B cell (primary cell): ENCODE results near the gene TLX1. TPM values are rescaled to one million over a fixed set of nuclear protein-coding genes. Genes with fewer than 3 reads are reported as not detected.

Experiments used
- ATAC-seq: fragments of 200-7000 bp; cut with Tn5 transposase; one replicate; pipeline ENCODE4 v1.10.0; 2021; ENCODE audit warnings: low read depth, mild to moderate bottlenecking, moderate number of reproducible peaks, moderate library complexity
- CTCF ChIA-PET: fragments of 350-600 bp; sonication (Branson Sonifier 250); formaldehyde crosslinking; loops from one replicate; lab custom pipeline; 2021; ENCODE audit warnings: antibody characterized with exemption, inconsistent platforms; lab: Charles Lee
- POLR2A ChIA-PET: fragments of 350-600 bp; sonication (Branson Sonifier 250); formaldehyde crosslinking; loops from one replicate; lab custom pipeline; 2021; ENCODE audit warnings: antibody characterized with exemption; lab: Charles Lee
- DNase-seq: peaks from one replicate; pipeline ENCODE4 v3.0.0; 2013
- H2AFZ ChIP-seq: 2 replicates; pipeline ENCODE4 v1.6.1; 2012; ENCODE audit warnings: mild to moderate bottlenecking, low read depth, low read length; ENCODE audit not compliant: insufficient read depth, poor library complexity, severe bottlenecking
- H3K27ac ChIP-seq, 2 donors: 1 replicate in 1 of 2; 2 replicates in 1 of 2; pipeline ENCODE4 v1.5.1; 2012 to 2013; ENCODE audit warnings: low read length in 2 of 2, mild to moderate bottlenecking in 2 of 2, moderate library complexity in 1 of 2
- H3K27me3 ChIP-seq, 4 experiments: fragments of 200-600 bp in 1 of 4; sonication (generic) in 1 of 4; replicated peaks in 1 of 4; 1 replicate in 2 of 4; 2 replicates in 2 of 4; pipeline versions ENCODE4 v1.6.1 to v1.7.0; 2013 to 2016; ENCODE audit warnings: low read length in 3 of 4, mild to moderate bottlenecking in 2 of 4, mixed read lengths in 1 of 4, moderate library complexity in 1 of 4; ENCODE audit not compliant: insufficient read depth in 4 of 4, control insufficient read depth in 3 of 4; ENCODE audit errors: control extremely low read depth in 1 of 4
- H3K36me3 ChIP-seq, 2 experiments: replicated peaks in 1 of 2; 1 replicate in 1 of 2; 2 replicates in 1 of 2; pipeline versions ENCODE4 v1.6.1 to v1.7.1; 2013; ENCODE audit warnings: low read length in 1 of 2; ENCODE audit not compliant: insufficient read depth in 2 of 2, control insufficient read depth in 1 of 2; ENCODE audit errors: control extremely low read depth in 1 of 2, extremely low read depth in 1 of 2
- H3K4me1 ChIP-seq, 2 donors: fragments of 200-600 bp in 1 of 2; sonication (generic) in 1 of 2; 1 replicate in 1 of 2; 2 replicates in 1 of 2; pipeline versions ENCODE4 v1.5.1 to v1.6.1; 2013 to 2017; ENCODE audit warnings: low read length in 2 of 2; ENCODE audit not compliant: control insufficient read depth in 2 of 2, insufficient read depth in 2 of 2
- H3K4me2 ChIP-seq: replicated peaks from 2 replicates; pipeline ENCODE3; 2012; ENCODE audit warnings: mild to moderate bottlenecking, low read depth, low read length; ENCODE audit not compliant: poor library complexity, severe bottlenecking
- H3K4me3 ChIP-seq, 5 experiments: fragments of 200-600 bp in 1 of 5; sonication (generic) in 1 of 5; 1 replicate in 3 of 5; 2 replicates in 2 of 5; pipeline versions ENCODE4 v1.5.1 to v1.7.0; 2011 to 2016; ENCODE audit warnings: low read length in 4 of 5, mild to moderate bottlenecking in 4 of 5, low read depth in 2 of 5, control low read depth in 1 of 5, moderate library complexity in 1 of 5; ENCODE audit not compliant: insufficient read depth in 1 of 5; ENCODE audit errors: control extremely low read depth in 1 of 5, extremely low read depth in 1 of 5
- H3K79me2 ChIP-seq: fragments of 200-600 bp; sonication (generic); one replicate; pipeline ENCODE4 v1.6.0; 2016; ENCODE audit warnings: low read length; ENCODE audit not compliant: control insufficient read depth, insufficient read depth
- H3K9ac ChIP-seq: fragments of 200-600 bp; sonication (generic); 2 replicates; pipeline ENCODE4 v1.6.1; 2017; ENCODE audit warnings: mild to moderate bottlenecking, low read length, moderate library complexity
- H3K9me3 ChIP-seq, 3 donors: one replicate each; pipeline versions ENCODE4 v1.6.1 to v1.7.1; 2013; ENCODE audit warnings: low read length in 2 of 3; ENCODE audit not compliant: control insufficient read depth in 2 of 3, insufficient read depth in 1 of 3; ENCODE audit errors: control extremely low read depth in 1 of 3
- H4K20me1 ChIP-seq: 2 replicates; pipeline ENCODE4 v1.6.0; 2012; ENCODE audit warnings: mild to moderate bottlenecking, low read length; ENCODE audit not compliant: insufficient read depth, control insufficient read depth, poor library complexity, severe bottlenecking
- H3K27ac Mint-ChIP-seq: one replicate; pipeline ENCODE4 v1.8.0; 2021; ENCODE audit warnings: mixed read lengths
- H3K27me3 Mint-ChIP-seq: one replicate; pipeline ENCODE4 v1.8.0; 2021; ENCODE audit warnings: mixed read lengths
- H3K4me1 Mint-ChIP-seq: one replicate; pipeline ENCODE4 v1.8.0; 2021; ENCODE audit warnings: mixed read lengths
- H3K4me3 Mint-ChIP-seq: one replicate; pipeline ENCODE4 v1.8.0; 2021; ENCODE audit warnings: mixed read lengths
- H3K9me3 Mint-ChIP-seq: one replicate; pipeline ENCODE4 v1.8.0; 2022; ENCODE audit warnings: mixed read lengths; ENCODE audit not compliant: insufficient read depth
- EZH2 ChIP-seq: IDR thresholded peaks from 2 replicates; pipeline ENCODE4 v1.6.1; 2012; ENCODE audit warnings: borderline replicate concordance, low read depth, mild to moderate bottlenecking, moderate library complexity, low read length; ENCODE audit not compliant: insufficient read depth, poor library complexity, severe bottlenecking
- WGBS: methylation state at CpG from one replicate; pipeline ENCODE4 v1.1.5; 2013; ENCODE audit warnings: missing lambda C conversion rate; ENCODE audit not compliant: insufficient coverage; 5-methylcytosine and 5-hydroxymethylcytosine counted together
- intact Hi-C: fragments of 100-400 bp; cut with micrococcal nuclease; formaldehyde crosslinking; loops from one replicate; pipeline ENCODE4 v1.10.0; 2022
- polyA plus RNA-seq: library from polyadenylated mRNA; depleted of rRNA; stranded (reverse); fragments of >200 nt; gene quantifications from 2 replicates; pipeline ENCODE4 v1.2.3, GENCODE V29; 2012
- total RNA-seq, 2 donors: library from RNA; stranded (reverse); fragments of 120-200 nt in 1 of 2; gene quantifications; 1 replicate in 1 of 2; 2 replicates in 1 of 2; pipeline versions ENCODE4 v1.2.3 to v1.2.4, GENCODE V29; 2013 to 2022
- TF ChIP-seq, protein P1 (sequence below): fragments of 200-600 bp; IDR thresholded peaks from one replicate; pipeline ENCODE4 v1.8.0; 2022; ENCODE audit warnings: antibody characterized with exemption, mild to moderate bottlenecking

Gene TLX1
- total and polyA plus RNA-seq, 2 donors (not counting 1 experiment from before 2014, with no cell fraction given): not detected

DNA sequence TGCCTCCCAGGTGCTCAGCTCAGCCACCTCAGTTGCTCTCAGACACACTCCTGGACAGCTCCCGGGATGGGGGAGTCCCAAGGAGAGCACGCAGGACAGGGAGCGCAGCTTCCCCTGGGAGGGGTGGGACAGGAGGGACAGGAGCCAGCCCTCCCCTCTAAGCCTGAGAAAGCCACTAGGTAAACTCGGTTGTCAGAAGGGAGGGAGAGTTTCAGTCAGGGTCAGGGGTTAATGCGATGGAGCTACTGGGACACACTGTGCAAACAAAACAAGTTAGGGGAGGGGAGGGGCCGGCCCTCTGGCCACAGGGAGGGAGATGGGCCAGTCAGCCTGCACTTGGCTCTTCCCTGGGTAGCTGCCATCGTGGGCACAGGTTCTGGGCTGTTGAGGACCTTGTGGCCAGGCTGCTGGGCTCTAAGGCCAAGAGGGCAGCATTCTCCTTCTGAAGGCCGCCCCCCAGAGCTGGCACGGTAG is 38.2 kb upstream of the TLX1 start:
- Histone ChIP-seq H3K36me3 (no peaks in the 10 kb centered on the region), H3K9ac (no peak overlapping the region), H4K20me1 (no peaks in the 10 kb centered on the region), H3K9me3 (peaks cover 0 to 3% (median 0%) of the 10 kb centered on the region in 3 donors), H3K79me2 (no peaks in the 10 kb centered on the region), H3K4me3 (no peak overlapping the region), H3K27ac (no peak overlapping the region), H3K4me2 (no peak overlapping the region), H3K27me3 (peaks cover 0 to 86% (median 12%) of the 10 kb centered on the region in 4 experiments), H3K4me1 (no peaks in the 10 kb centered on the region), H2AFZ (no peak overlapping the region)
- intact Hi-C loops: no loop called here
- Mint-ChIP-seq H3K27me3 (peaks cover 64% of the 10 kb centered on the region), H3K4me3 (no peak overlapping the region), H3K9me3 (no peaks in the 10 kb centered on the region), H3K4me1 (peaks cover 2% of the 10 kb centered on the region), H3K27ac (no peak overlapping the region)
- ATAC-seq: no peak
- ChIA-PET CTCF (interaction anchor here (0.8 to 13.9 kb wide), 6 partner anchors 9 to 69 kb away, joined by 3 to 347 read pairs (median 10); no protein-coding TSS in a partner anchor), POLR2A (interaction anchor here (0.7 kb wide), 1 partner anchor 47 kb away, joined by 3 read pairs; no protein-coding TSS in a partner anchor)
- TF ChIP-seq, protein P1, sequence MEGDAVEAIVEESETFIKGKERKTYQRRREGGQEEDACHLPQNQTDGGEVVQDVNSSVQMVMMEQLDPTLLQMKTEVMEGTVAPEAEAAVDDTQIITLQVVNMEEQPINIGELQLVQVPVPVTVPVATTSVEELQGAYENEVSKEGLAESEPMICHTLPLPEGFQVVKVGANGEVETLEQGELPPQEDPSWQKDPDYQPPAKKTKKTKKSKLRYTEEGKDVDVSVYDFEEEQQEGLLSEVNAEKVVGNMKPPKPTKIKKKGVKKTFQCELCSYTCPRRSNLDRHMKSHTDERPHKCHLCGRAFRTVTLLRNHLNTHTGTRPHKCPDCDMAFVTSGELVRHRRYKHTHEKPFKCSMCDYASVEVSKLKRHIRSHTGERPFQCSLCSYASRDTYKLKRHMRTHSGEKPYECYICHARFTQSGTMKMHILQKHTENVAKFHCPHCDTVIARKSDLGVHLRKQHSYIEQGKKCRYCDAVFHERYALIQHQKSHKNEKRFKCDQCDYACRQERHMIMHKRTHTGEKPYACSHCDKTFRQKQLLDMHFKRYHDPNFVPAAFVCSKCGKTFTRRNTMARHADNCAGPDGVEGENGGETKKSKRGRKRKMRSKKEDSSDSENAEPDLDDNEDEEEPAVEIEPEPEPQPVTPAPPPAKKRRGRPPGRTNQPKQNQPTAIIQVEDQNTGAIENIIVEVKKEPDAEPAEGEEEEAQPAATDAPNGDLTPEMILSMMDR: no peak
- no peak for TF ChIP-seq EZH2
- WGBS: 55% methylated on average over 7 of the region's 9 CpGs
- DNase-seq: no peak

DNA sequence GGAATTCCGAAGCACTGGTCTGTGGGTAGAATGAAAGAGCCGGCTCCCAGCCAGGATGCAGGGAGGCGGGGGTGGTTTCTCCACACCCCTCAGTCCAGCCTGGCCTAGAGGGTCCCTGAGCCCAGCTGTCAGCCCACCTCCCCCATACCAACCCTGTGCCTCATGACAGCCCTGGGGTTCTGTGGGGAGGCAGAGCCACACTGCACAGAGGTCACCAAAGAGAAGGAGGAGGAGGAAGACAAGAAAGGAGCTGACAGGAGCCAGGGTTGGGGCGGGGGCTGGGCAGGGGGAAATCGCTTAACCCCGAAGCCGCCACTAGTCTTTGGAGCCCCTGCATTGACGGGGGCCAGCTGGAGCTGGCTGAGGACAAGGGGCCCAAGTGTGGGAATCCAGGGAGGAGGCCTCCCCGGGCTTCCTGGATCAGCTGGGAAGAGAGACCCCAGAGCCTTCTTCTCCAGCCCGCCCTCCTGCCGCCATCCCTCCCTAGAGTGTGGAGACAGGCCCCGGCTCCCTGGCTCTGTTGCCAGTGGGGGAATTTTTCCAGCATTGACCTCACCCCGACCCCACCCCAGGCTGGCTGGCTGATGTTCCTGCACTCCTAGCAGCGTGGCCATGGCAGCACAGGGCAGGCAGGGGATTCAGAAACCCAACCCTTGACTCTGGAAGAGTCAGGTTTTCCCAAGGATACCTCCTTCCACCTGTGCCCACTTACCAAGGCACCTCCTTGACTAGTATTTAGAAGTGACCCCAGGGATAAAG is 36.8 kb upstream of the TLX1 start:
- ChIA-PET CTCF (interaction anchor here (1.3 to 13.9 kb wide), 9 partner anchors 8 to 53 kb away, joined by 4 to 347 read pairs (median 15); no protein-coding TSS in a partner anchor), POLR2A (no interaction called here)
- Histone ChIP-seq H3K27me3 (peaks cover 0 to 82% (median 8%) of the 10 kb centered on the region in 4 experiments), H3K4me1 (no peaks in the 10 kb centered on the region), H3K4me2 (no peak overlapping the region), H4K20me1 (no peaks in the 10 kb centered on the region), H2AFZ (no peak overlapping the region), H3K4me3 (no peak overlapping the region), H3K27ac (no peak overlapping the region), H3K9ac (no peak overlapping the region), H3K9me3 (peaks cover 0 to 7% (median 0%) of the 10 kb centered on the region in 3 donors), H3K79me2 (no peaks in the 10 kb centered on the region), H3K36me3 (no peaks in the 10 kb centered on the region)
- Mint-ChIP-seq H3K4me1 (peaks cover 2% of the 10 kb centered on the region), H3K27ac (no peak overlapping the region), H3K9me3 (no peaks in the 10 kb centered on the region), H3K27me3 (peaks cover 58% of the 10 kb centered on the region), H3K4me3 (no peak overlapping the region)
- intact Hi-C loops: no loop called here
- no peak for DNase-seq
- ATAC-seq: no peak
- 73% methylated on average over 10 of the region's 14 CpGs for WGBS
- TF ChIP-seq, protein P1: no peak
- no peak for TF ChIP-seq EZH2
